Peyer's patch (tissue), 4 donors: ENCODE data around the gene RTF2. TPM values are rescaled to one million over a fixed set of nuclear protein-coding genes. Genes with fewer than 3 reads are reported as not detected.

Experiments used
- DNase-seq, 3 donors: peaks; one replicate each; pipeline ENCODE4 v3.0.0-alpha.2; 2017 to 2019
- H3K27ac ChIP-seq, 4 donors: fragments of 200-600 bp; sonication (generic); one replicate each; pipeline ENCODE4 v1.5.1; 2016 to 2019
- H3K27me3 ChIP-seq, 2 donors: fragments of 200-600 bp; sonication (generic); one replicate each; pipeline ENCODE4 v1.5.1; 2019
- H3K36me3 ChIP-seq, 3 donors: fragments of 200-600 bp; sonication (generic); one replicate each; pipeline ENCODE4 v1.5.1; 2016 to 2019
- H3K4me1 ChIP-seq, 4 donors: fragments of 200-600 bp; sonication (generic); one replicate each; pipeline ENCODE4 v1.5.1; 2016 to 2019
- H3K4me3 ChIP-seq, 4 donors: fragments of 200-600 bp; sonication (generic); 1 replicate in 3 of 4; 2 replicates in 1 of 4; pipeline ENCODE4 v1.5.1; 2016 to 2019; ENCODE audit warnings: mild to moderate bottlenecking in 1 of 4
- H3K9me3 ChIP-seq, 4 donors: fragments of 200-600 bp; sonication (generic); one replicate each; pipeline ENCODE4 v1.5.1; 2016 to 2019; ENCODE audit warnings: mild to moderate bottlenecking in 1 of 4
- CTCF ChIP-seq, 6 experiments: fragments of 450-650 bp in 4 of 6; fragments of 200-600 bp in 2 of 6; sonication (generic) in 1 of 6; IDR thresholded peaks; one replicate each; pipeline ENCODE4 v1.5.1; 2017 to 2019; ENCODE audit warnings: antibody characterized with exemption in 6 of 6, mild to moderate bottlenecking in 3 of 6, moderate library complexity in 1 of 6
- POLR2A ChIP-seq, 2 donors: fragments of 450-650 bp; IDR thresholded peaks; one replicate each; pipeline ENCODE4 v1.5.1; 2017; ENCODE audit warnings: antibody characterized with exemption in 2 of 2, mild to moderate bottlenecking in 2 of 2, moderate library complexity in 2 of 2
- total RNA-seq, 4 donors: library from RNA; depleted of rRNA; stranded (reverse); fragments of >200 nt; gene quantifications; one replicate each; pipeline ENCODE4 v1.1.0, GENCODE V29; 2016

The RTF2 gene
- total RNA-seq, 4 donors from 2014 or later, result 36.3 to 53.8 (median 48.4) TPM

- H3K4me1 ChIP-seq, result peaks cover 0 to 13% (median 0%) of the 10 kb centered on the region in 4 donors
- H3K9me3 ChIP-seq, result no peaks in the 10 kb centered on the region
- peak in 1 of 3 donors; percentile 54 for DNase-seq
- peak overlapping the region in 3 of 4 donors; percentile 20 to 48 (median 39) for H3K27ac ChIP-seq
- H3K4me3 ChIP-seq, result no peak overlapping the region
- H3K27me3 ChIP-seq, result no peaks in the 10 kb centered on the region
- H3K36me3 ChIP-seq, result no peaks in the 10 kb centered on the region
- no peak for TF ChIP-seq POLR2A (IDR thresholded peaks at IDR 0.05)
Measured at GRCh38 chr20:56439771-56440291, 28.6 kb upstream of the RTF2 start.

- H3K4me1 ChIP-seq, result peaks cover 0 to 13% (median 0%) of the 10 kb centered on the region in 4 donors
- peak overlapping the region in 3 of 4 donors; percentile 20 to 48 (median 39) for H3K27ac ChIP-seq
- peak in 2 of 3 donors; percentile 37 to 72 for DNase-seq
- no peak overlapping the region for H3K4me3 ChIP-seq
- no peaks in the 10 kb centered on the region for H3K36me3 ChIP-seq
- H3K27me3 ChIP-seq, result no peaks in the 10 kb centered on the region
- H3K9me3 ChIP-seq, result no peaks in the 10 kb centered on the region
- no peak for TF ChIP-seq POLR2A (IDR thresholded peaks at IDR 0.05)
Measured at GRCh38 chr20:56440346-56441007, 27.9 kb upstream of the RTF2 start.

- Histone ChIP-seq H3K4me3 (no peak overlapping the region), H3K9me3 (no peaks in the 10 kb centered on the region), H3K27me3 (no peaks in the 10 kb centered on the region), H3K4me1 (peaks cover 0 to 13% (median 0%) of the 10 kb centered on the region in 4 donors), H3K36me3 (no peaks in the 10 kb centered on the region), H3K27ac (no peak overlapping the region)
- TF ChIP-seq CTCF (IDR thresholded peaks at IDR 0.05), result no peak
- no peak for TF ChIP-seq POLR2A (IDR thresholded peaks at IDR 0.05)
- DNase-seq, result no peak
Measured at GRCh38 chr20:56442389-56443365, 25.8 kb upstream of the RTF2 start.

- Histone ChIP-seq H3K4me1 (peaks cover 0 to 13% (median 0%) of the 10 kb centered on the region in 4 donors), H3K27ac (peak overlapping the region in 1 of 4 donors; percentile 5)
- DNase-seq, result no peak
Measured at GRCh38 chr20:56443654-56444540, 24.5 kb upstream of the RTF2 start.

GRCh38 chr20:56445130-56445529 is 23.3 kb upstream of the RTF2 start:
- Histone ChIP-seq H3K36me3 (no peaks in the 10 kb centered on the region), H3K4me3 (no peak overlapping the region), H3K27ac (no peak overlapping the region), H3K27me3 (no peaks in the 10 kb centered on the region), H3K4me1 (peaks cover 0 to 6% (median 0%) of the 10 kb centered on the region in 4 donors), H3K9me3 (no peaks in the 10 kb centered on the region)
- TF ChIP-seq CTCF (IDR thresholded peaks at IDR 0.05) (no peak), POLR2A (IDR thresholded peaks at IDR 0.05) (no peak)
- DNase-seq, result no peak

More at GRCh38 chr20:56443654-56444540, 24.5 kb upstream of the RTF2 start:
- Histone ChIP-seq H3K4me3 (no peak overlapping the region), H3K36me3 (no peaks in the 10 kb centered on the region), H3K27me3 (no peaks in the 10 kb centered on the region), H3K9me3 (no peaks in the 10 kb centered on the region)
- TF ChIP-seq POLR2A (IDR thresholded peaks at IDR 0.05), result no peak
- TF ChIP-seq CTCF (IDR thresholded peaks at IDR 0.05), result no peak

GRCh38 chr20:56445540-56445939 is 22.9 kb upstream of the RTF2 start:
- Histone ChIP-seq H3K36me3 (no peaks in the 10 kb centered on the region), H3K9me3 (no peaks in the 10 kb centered on the region), H3K27me3 (no peaks in the 10 kb centered on the region), H3K4me1 (peaks cover 0 to 2% (median 0%) of the 10 kb centered on the region in 4 donors), H3K4me3 (no peak overlapping the region), H3K27ac (no peak overlapping the region)
- no peak for DNase-seq
- TF ChIP-seq CTCF (IDR thresholded peaks at IDR 0.05) (no peak), POLR2A (IDR thresholded peaks at IDR 0.05) (no peak)
